ENCODE results near the gene PDE4A. TPM values are rescaled to one million over a fixed set of nuclear protein-coding genes. Genes with fewer than 3 reads are reported as not detected.

PDE4A gene
- total and polyA plus RNA-seq, 2 of the 13 experiments (the other 11 are each of a cell fraction or from before 2014, with no cell fraction given) = 1.1 to 4.1 TPM

DNA sequence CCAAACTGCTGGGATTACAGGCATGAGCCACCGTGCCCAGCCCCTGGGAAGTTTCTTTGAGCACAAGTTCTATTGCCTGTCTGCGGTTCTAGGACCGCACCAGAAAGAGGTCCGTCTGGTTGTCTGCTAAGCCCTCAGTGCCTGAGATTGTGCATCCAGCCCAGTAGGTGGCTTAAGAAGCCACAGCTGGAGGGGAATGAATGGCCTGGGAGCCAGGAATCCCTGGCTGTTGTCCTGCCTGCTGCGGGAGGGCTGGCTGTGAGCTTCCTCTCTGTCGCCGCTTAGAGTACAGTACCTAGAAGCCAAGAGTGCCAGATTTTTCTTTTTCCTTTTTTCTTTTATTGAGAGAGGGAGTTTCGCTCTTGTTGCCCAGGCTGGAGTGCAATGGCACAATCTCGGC lies 35.8 kb upstream of the PDE4A start (continued):
- TF ChIP-seq, protein P1, sequence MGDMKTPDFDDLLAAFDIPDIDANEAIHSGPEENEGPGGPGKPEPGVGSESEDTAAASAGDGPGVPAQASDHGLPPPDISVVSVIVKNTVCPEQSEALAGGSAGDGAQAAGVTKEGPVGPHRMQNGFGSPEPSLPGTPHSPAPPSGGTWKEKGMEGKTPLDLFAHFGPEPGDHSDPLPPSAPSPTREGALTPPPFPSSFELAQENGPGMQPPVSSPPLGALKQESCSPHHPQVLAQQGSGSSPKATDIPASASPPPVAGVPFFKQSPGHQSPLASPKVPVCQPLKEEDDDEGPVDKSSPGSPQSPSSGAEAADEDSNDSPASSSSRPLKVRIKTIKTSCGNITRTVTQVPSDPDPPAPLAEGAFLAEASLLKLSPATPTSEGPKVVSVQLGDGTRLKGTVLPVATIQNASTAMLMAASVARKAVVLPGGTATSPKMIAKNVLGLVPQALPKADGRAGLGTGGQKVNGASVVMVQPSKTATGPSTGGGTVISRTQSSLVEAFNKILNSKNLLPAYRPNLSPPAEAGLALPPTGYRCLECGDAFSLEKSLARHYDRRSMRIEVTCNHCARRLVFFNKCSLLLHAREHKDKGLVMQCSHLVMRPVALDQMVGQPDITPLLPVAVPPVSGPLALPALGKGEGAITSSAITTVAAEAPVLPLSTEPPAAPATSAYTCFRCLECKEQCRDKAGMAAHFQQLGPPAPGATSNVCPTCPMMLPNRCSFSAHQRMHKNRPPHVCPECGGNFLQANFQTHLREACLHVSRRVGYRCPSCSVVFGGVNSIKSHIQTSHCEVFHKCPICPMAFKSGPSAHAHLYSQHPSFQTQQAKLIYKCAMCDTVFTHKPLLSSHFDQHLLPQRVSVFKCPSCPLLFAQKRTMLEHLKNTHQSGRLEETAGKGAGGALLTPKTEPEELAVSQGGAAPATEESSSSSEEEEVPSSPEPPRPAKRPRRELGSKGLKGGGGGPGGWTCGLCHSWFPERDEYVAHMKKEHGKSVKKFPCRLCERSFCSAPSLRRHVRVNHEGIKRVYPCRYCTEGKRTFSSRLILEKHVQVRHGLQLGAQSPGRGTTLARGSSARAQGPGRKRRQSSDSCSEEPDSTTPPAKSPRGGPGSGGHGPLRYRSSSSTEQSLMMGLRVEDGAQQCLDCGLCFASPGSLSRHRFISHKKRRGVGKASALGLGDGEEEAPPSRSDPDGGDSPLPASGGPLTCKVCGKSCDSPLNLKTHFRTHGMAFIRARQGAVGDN (CRISPR knock-in tag; IDR thresholded peaks at IDR 0.05) = peak; percentile 21; the same call in 1 of the 2 replicates

DNA sequence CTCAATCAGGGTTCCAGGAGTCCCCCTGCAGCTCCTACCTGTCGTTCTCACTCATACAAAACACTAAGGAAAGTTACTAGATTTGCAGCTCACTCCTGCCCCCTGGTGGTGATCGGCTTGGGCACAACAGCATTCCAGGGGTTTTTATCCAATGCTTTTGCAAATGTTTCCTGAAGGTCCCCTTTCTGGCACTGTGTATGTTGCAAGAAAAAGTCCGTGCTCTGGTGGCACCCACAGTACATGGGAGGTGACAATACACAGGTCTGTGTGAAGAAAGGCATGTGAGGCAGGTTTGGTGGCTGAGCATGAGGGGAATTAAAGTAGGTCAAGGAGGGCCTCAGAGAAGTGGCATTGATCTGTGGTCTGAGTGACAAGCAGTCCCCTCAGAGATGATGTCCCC lies 31.4 kb upstream of the PDE4A start:
- FAIRE-seq (peak; percentile 96), ATAC-seq (peak; percentile 63), DNase-seq (ENCODE audit: low spot score) (peak; percentile 80)
- intact Hi-C loops (cut with micrococcal nuclease; ENCODE audit: unreplicated experiment) = loop anchor here (1.0 to 5.0 kb wide), 3 partner anchors 52 to 130 kb away; partner anchors contain the start of gene ICAM3
- Histone ChIP-seq H3K27me3 (ENCODE audit: control insufficient read depth in 1 of 2, insufficient read depth in 2 of 2, low read length in 2 of 2) (no peaks in the 10 kb centered on the region), H3K4me3 (replicated peaks in 1 of 3; ENCODE audit: insufficient read depth in 1 of 3, low read depth in 2 of 3, low read length in 3 of 3) (no peak overlapping the region), H3K9ac (ENCODE audit: insufficient read depth, low read depth, low read length) (no peak overlapping the region), H3K4me1 (ENCODE audit: insufficient read depth, low read length) (peaks cover 20% of the 10 kb centered on the region), H4K20me1 (ENCODE audit: insufficient read depth, low read length) (no peaks in the 10 kb centered on the region), H3K79me2 (ENCODE audit: insufficient read depth, low read length) (no peaks in the 10 kb centered on the region), H3K36me3 (replicated peaks in 1 of 2; ENCODE audit: control insufficient read depth in 1 of 2, insufficient read depth in 2 of 2, low read length in 2 of 2) (peaks cover 13 to 32% of the 10 kb centered on the region in 2 experiments; a peak in 4 of 5 replicates), H3K4me2 (ENCODE audit: low read depth, low read length) (peak overlapping the region; percentile 38; the same call in 1 of the 2 replicates), H2AFZ (ENCODE audit: low read length) (no peak overlapping the region), H3K9me3 (ENCODE audit: low read length) (no peaks in the 10 kb centered on the region), H3K27ac (ENCODE audit: extremely low read length, insufficient read depth, low read length) (no peak overlapping the region)
- WGBS (ENCODE audit: low lambda C conversion rate) = 0% methylated on average over 3 of the region's 3 CpGs
- CTCF ChIA-PET (ENCODE audit: low intra/inter-chr PET ratio, low total read pairs) = interaction anchor here (1.1 to 3.8 kb wide), 3 partner anchors 54 to 129 kb away, joined by 3 to 47 read pairs (median 24); partner anchors contain the start of gene ICAM1
- POLR2A ChIA-PET = interaction anchor here (1.0 to 2.8 kb wide), 7 partner anchors 9 to 138 kb away, joined by 3 to 42 read pairs (median 4); partner anchors contain the start of genes ICAM1, ICAM4, RAVER1 and TYK2
- no TSS peak for BruUV-seq (replicated peaks)
- in situ Hi-C loops (cut with HindIII; ENCODE audit: extremely low pct_ligation_motif_present, low pct_unique_long_range_greater_than_20kb) = no loop called here
- TF ChIP-seq RBM22 (optimal IDR thresholded peaks at IDR 0.05; ENCODE audit: low read length) (peak; percentile 77), TOPORS (CRISPR knock-in tag; IDR thresholded peaks at IDR 0.05) (no peak), MATR3 (CRISPR knock-in tag; IDR thresholded peaks at IDR 0.05) (no peak), AGO2 (optimal IDR thresholded peaks at IDR 0.05; ENCODE audit: low read depth, low read length) (no peak), SRF (IDR thresholded peaks at IDR 0.05; ENCODE audit: low read depth, low read length) (no peak), RBM39 (IDR thresholded peaks at IDR 0.05; ENCODE audit: low read depth, low read length, poor library complexity, severe bottlenecking) (no peak), ZFX (CRISPR knock-in tag; IDR thresholded peaks at IDR 0.05; ENCODE audit: low read depth) (no peak), ZBTB1 (CRISPR knock-in tag; IDR thresholded peaks at IDR 0.05; ENCODE audit: borderline replicate concordance) (no peak), MAF1 (CRISPR knock-in tag; IDR thresholded peaks at IDR 0.05; ENCODE audit: borderline replicate concordance) (no peak), MTF2 (CRISPR knock-in tag; IDR thresholded peaks at IDR 0.05; ENCODE audit: borderline replicate concordance) (no peak), ZNF652 (CRISPR knock-in tag; IDR thresholded peaks at IDR 0.05; ENCODE audit: borderline replicate concordance, low read depth) (no peak), ZNF432 (CRISPR knock-in tag; IDR thresholded peaks at IDR 0.05; ENCODE audit: borderline replicate concordance) (no peak)
- TF ChIP-seq, protein P2, sequence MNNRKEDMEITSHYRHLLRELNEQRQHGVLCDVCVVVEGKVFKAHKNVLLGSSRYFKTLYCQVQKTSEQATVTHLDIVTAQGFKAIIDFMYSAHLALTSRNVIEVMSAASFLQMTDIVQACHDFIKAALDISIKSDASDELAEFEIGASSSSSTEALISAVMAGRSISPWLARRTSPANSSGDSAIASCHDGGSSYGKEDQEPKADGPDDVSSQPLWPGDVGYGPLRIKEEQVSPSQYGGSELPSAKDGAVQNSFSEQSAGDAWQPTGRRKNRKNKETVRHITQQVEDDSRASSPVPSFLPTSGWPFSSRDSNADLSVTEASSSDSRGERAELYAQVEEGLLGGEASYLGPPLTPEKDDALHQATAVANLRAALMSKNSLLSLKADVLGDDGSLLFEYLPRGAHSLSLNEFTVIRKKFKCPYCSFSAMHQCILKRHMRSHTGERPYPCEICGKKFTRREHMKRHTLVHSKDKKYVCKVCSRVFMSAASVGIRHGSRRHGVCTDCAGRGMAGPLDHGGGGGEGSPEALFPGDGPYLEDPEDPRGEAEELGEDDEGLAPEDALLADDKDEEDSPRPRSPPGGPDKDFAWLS (CRISPR knock-in tag; IDR thresholded peaks at IDR 0.05; ENCODE audit: borderline replicate concordance) = no peak
- TF ChIP-seq, protein P3, sequence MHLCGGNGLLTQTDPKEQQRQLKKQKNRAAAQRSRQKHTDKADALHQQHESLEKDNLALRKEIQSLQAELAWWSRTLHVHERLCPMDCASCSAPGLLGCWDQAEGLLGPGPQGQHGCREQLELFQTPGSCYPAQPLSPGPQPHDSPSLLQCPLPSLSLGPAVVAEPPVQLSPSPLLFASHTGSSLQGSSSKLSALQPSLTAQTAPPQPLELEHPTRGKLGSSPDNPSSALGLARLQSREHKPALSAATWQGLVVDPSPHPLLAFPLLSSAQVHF (CRISPR knock-in tag; IDR thresholded peaks at IDR 0.05) = no peak
- TF ChIP-seq, protein P4, sequence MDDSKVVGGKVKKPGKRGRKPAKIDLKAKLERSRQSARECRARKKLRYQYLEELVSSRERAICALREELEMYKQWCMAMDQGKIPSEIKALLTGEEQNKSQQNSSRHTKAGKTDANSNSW (CRISPR knock-in tag; IDR thresholded peaks at IDR 0.05; ENCODE audit: borderline replicate concordance) = no peak
